ENCODE measurements around the gene C6. TPM values are rescaled to one million over a fixed set of nuclear protein-coding genes. Genes with fewer than 3 reads are reported as not detected.

The C6 gene
- total and polyA plus RNA-seq, 2 of the 8 experiments (the other 6 are each of a cell fraction or from before 2014, with no cell fraction given) = not detected

GRCh38 chr5:41250351-41250987, 37.1 kb upstream of the C6 start:
- H2BK12ac ChIP-seq (ENCODE audit: low read depth, low read length) = no peak overlapping the region
- no peaks in the 10 kb centered on the region for H3K36me3 ChIP-seq (ENCODE audit: control insufficient read depth in 2 of 4, insufficient read depth in 4 of 4, low read length in 3 of 4)
- no peaks in the 10 kb centered on the region for H3K4me1 ChIP-seq (replicated peaks in 1 of 4; ENCODE audit: control insufficient read depth in 3 of 4, insufficient read depth in 4 of 4, low read length in 3 of 4)
- TF ChIP-seq RAD21 (IDR thresholded peaks at IDR 0.05 in 1 of 2, conservative IDR thresholded peaks at IDR 0.05 in 1 of 2; ENCODE audit: low read depth in 2 of 2, low read length in 2 of 2) (no peak), SAP30 (IDR thresholded peaks at IDR 0.05; ENCODE audit: insufficient read depth, insufficient replicate concordance, low read length) (no peak), KDM4A (IDR thresholded peaks at IDR 0.05; ENCODE audit: low read depth, low read length, severe bottlenecking) (no peak)
- no peak overlapping the region for H2BK120ac ChIP-seq (replicated peaks; ENCODE audit: low read depth, low read length)
- no peaks in the 10 kb centered on the region for H3K27me3 ChIP-seq (replicated peaks in 1 of 4; ENCODE audit: control insufficient read depth in 3 of 4, extremely low read depth in 1 of 4, insufficient read depth in 3 of 4, low read length in 3 of 4)
- H3K27ac ChIP-seq (ENCODE audit: low read depth, low read length) = no peak overlapping the region
- no peak overlapping the region for H2BK15ac ChIP-seq (ENCODE audit: low read length)
- no peaks in the 10 kb centered on the region for H3K79me1 ChIP-seq (ENCODE audit: low read depth, low read length)
- POLR2A ChIA-PET (ENCODE audit: partially characterized antibody) = interaction anchor here (0.9 kb wide), 1 partner anchor 105 kb away, joined by 3 read pairs; no protein-coding TSS in a partner anchor
- no peaks in the 10 kb centered on the region for H3K23me2 ChIP-seq (ENCODE audit: low read depth, low read length)
- FAIRE-seq = no peak
- H3K18ac ChIP-seq (ENCODE audit: extremely low read depth, low read length) = no peak overlapping the region
- H3K4ac ChIP-seq (replicated peaks; ENCODE audit: insufficient read length, low read depth, low read length) = no peak overlapping the region
- H3K79me2 ChIP-seq (ENCODE audit: control insufficient read depth in 1 of 2, insufficient read depth in 2 of 2, low read length in 2 of 2) = no peaks in the 10 kb centered on the region
- CTCF ChIA-PET (ENCODE audit: partially characterized antibody) = interaction anchor here (0.9 to 1.4 kb wide), 2 partner anchors 11 to 345 kb away, joined by 3 read pairs; no protein-coding TSS in a partner anchor
- H3K9me3 ChIP-seq (ENCODE audit: insufficient read depth in 2 of 2, low read depth in 1 of 2, low read length in 1 of 2) = no peaks in the 10 kb centered on the region; a peak in 1 of 4 replicates
- H4K20me1 ChIP-seq (replicated peaks in 1 of 2; ENCODE audit: control insufficient read depth in 1 of 2, insufficient read depth in 2 of 2, low read length in 2 of 2) = no peaks in the 10 kb centered on the region
- H3K56ac ChIP-seq (replicated peaks; ENCODE audit: insufficient read length, low read depth, low read length) = no peak overlapping the region
- H2AFZ ChIP-seq (ENCODE audit: low read length) = no peak overlapping the region
- no peak overlapping the region for H3K4me2 ChIP-seq (ENCODE audit: insufficient read depth in 1 of 2, low read depth in 2 of 2, low read length in 2 of 2)
- no peak overlapping the region for H2AK5ac ChIP-seq (ENCODE audit: low read depth, low read length)
- 92% methylated on average over 2 of the region's 2 CpGs; no CpG with 5 or more reads in 1 of the 2 experiments for WGBS, 2 experiments (ENCODE audit: extremely low coverage in 1 of 2, insufficient coverage in 1 of 2, insufficient read length in 1 of 2, insufficient replicate concordance in 2 of 2, low coverage in 1 of 2, low lambda C conversion rate in 2 of 2, missing lambda C conversion rate in 1 of 2)
- no peak for DNase-seq (ENCODE audit: low read depth in 1 of 2, low spot score in 2 of 2)
- H4K5ac ChIP-seq (ENCODE audit: insufficient read length, low read depth, low read length) = no peak overlapping the region
- no peak overlapping the region for H2BK20ac ChIP-seq (ENCODE audit: low read length)
- H3K4me3 ChIP-seq (ENCODE audit: extremely low read depth in 1 of 4, insufficient read depth in 2 of 4, low read depth in 3 of 4, low read length in 4 of 4) = no peak overlapping the region
- H3K23ac ChIP-seq (ENCODE audit: insufficient read length) = no peak overlapping the region
- H4K8ac ChIP-seq (ENCODE audit: extremely low read depth, insufficient read depth, low read length) = no peak overlapping the region
- H4K91ac ChIP-seq (replicated peaks; ENCODE audit: insufficient read length, low read length) = no peak overlapping the region
- no peak overlapping the region for H3K14ac ChIP-seq (ENCODE audit: insufficient read length)
- no peak overlapping the region for H3K9ac ChIP-seq (replicated peaks in 1 of 4; ENCODE audit: extremely low read depth in 1 of 4, low read depth in 3 of 4, low read length in 3 of 4)
- H2BK5ac ChIP-seq (ENCODE audit: low read depth, low read length) = no peak overlapping the region

All from H1 (cell line).